Measurements from ENCODE around the gene ZNF485.

- TF ChIP-seq ETV6 (conservative IDR thresholded peaks at IDR 0.05 in 1 of 2, IDR thresholded peaks at IDR 0.05 in 1 of 2; ENCODE audit: borderline replicate concordance in 1 of 2, low read depth in 1 of 2) (no peak), CHD1 (IDR thresholded peaks at IDR 0.05; ENCODE audit: low read depth, low read length) (no peak), POLR2A (IDR thresholded peaks at IDR 0.05; ENCODE audit: low read depth, low read length) (no peak), CBX5 (IDR thresholded peaks at IDR 0.05; ENCODE audit: low read depth) (no peak), NFXL1 (IDR thresholded peaks at IDR 0.05; ENCODE audit: borderline replicate concordance) (no peak), SUZ12 (IDR thresholded peaks at IDR 0.05; ENCODE audit: unreplicated experiment) (no peak), USF1 (IDR thresholded peaks at IDR 0.05; ENCODE audit: borderline replicate concordance, extremely low read length, insufficient read depth, low read depth, low read length) (no peak), CTCF (IDR thresholded peaks at IDR 0.05 in 2 of 3, conservative IDR thresholded peaks at IDR 0.05 in 1 of 3; ENCODE audit: control insufficient read depth in 2 of 3, extremely low read depth in 1 of 3, insufficient read depth in 1 of 3, low read depth in 3 of 3, low read length in 3 of 3) (no peak), HDAC2 (IDR thresholded peaks at IDR 0.05) (no peak), RCOR1 (conservative IDR thresholded peaks at IDR 0.05; ENCODE audit: low read depth, low read length) (no peak), ZBED1 (IDR thresholded peaks at IDR 0.05; ENCODE audit: borderline replicate concordance) (no peak)
These were observed 41.3 kb downstream of the ZNF485 start for GRCh38 chr10:43647576-43647975.
